ENCODE data around the gene KCNAB2.

- TF ChIP-seq POLR2AphosphoS5 (IDR thresholded peaks at IDR 0.05; ENCODE audit: low read depth, low read length) = no peak
- no peak for TF ChIP-seq POLR2A (IDR thresholded peaks at IDR 0.05; ENCODE audit: low read depth, low read length)
These were observed 5.2 kb upstream of the KCNAB2 start for GRCh38 chr1:6040444-6040843.

Measured in GM12892 (cell line).